ENCODE data around the gene PIK3CG. TPM values are rescaled to one million over a fixed set of nuclear protein-coding genes. Genes with fewer than 3 reads are reported as not detected.

The PIK3CG gene
- total and polyA plus RNA-seq, 2 donors: 2.2 to 22.4 TPM

Other genes starting within 250 kb of the PIK3CG start
- gene CCDC71L, start 204.1 kb upstream of the PIK3CG start, total RNA-seq: 24.6 TPM
- 35.8 TPM for gene CCDC71L, start 204.1 kb upstream of the PIK3CG start, polyA plus RNA-seq
- gene PRKAR2B, start 179.4 kb downstream of the PIK3CG start, total RNA-seq: 3.5 TPM
- gene PRKAR2B, start 179.4 kb downstream of the PIK3CG start, polyA plus RNA-seq: 7.1 TPM

Data from thymus (tissue), 2 donors.